K562 (cell line): ENCODE results near the gene FGFRL1.

ENCODE experiments used
- EZH2 ChIP-seq: IDR thresholded peaks from 2 replicates; pipeline ENCODE4 v1.6.1; 2012; ENCODE audit warnings: low read depth, mild to moderate bottlenecking, inconsistent platforms, low read length, borderline replicate concordance
- POLR2A ChIP-seq: fragments of 450-650 bp; conservative IDR thresholded peaks from 2 replicates; pipeline ENCODE4 v1.6.1; 2016
- RAD21 ChIP-seq, 2 experiments: fragments of 250-450 bp in 1 of 2; fragments of 450-650 bp in 1 of 2; sonication (Bioruptor Pico) in 1 of 2; formaldehyde crosslinking in 1 of 2; IDR thresholded peaks in 1 of 2; conservative IDR thresholded peaks in 1 of 2; 2 replicates each; pipeline versions ENCODE4 v1.4.0 to v1.8.0; 2020 to 2022; ENCODE audit warnings: mild to moderate bottlenecking in 2 of 2, moderate library complexity in 1 of 2
- SMARCC2 ChIP-seq: fragments of 450-650 bp; IDR thresholded peaks from 2 replicates; pipeline ENCODE4 v1.6.1; 2017; ENCODE audit warnings: antibody characterized with exemption, moderate library complexity, mild to moderate bottlenecking, low read depth
- TRIM25 ChIP-seq: fragments of 450-650 bp; IDR thresholded peaks from 2 replicates; pipeline ENCODE4 v1.7.0; 2016; ENCODE audit warnings: borderline replicate concordance
- ZNF133 ChIP-seq: fragments of 250-450 bp; sonication (Bioruptor Pico); IDR thresholded peaks from 2 replicates; pipeline ENCODE4 v1.4.0; 2020; ENCODE audit warnings: mild to moderate bottlenecking
- TF ChIP-seq, protein P1 (sequence below), 2 experiments: fragments of 450-650 bp; IDR thresholded peaks; 2 replicates each; pipeline ENCODE4 v1.6.1; 2016; ENCODE audit warnings: mild to moderate bottlenecking in 2 of 2, borderline replicate concordance in 1 of 2, low read depth in 1 of 2, moderate library complexity in 1 of 2

DNA sequence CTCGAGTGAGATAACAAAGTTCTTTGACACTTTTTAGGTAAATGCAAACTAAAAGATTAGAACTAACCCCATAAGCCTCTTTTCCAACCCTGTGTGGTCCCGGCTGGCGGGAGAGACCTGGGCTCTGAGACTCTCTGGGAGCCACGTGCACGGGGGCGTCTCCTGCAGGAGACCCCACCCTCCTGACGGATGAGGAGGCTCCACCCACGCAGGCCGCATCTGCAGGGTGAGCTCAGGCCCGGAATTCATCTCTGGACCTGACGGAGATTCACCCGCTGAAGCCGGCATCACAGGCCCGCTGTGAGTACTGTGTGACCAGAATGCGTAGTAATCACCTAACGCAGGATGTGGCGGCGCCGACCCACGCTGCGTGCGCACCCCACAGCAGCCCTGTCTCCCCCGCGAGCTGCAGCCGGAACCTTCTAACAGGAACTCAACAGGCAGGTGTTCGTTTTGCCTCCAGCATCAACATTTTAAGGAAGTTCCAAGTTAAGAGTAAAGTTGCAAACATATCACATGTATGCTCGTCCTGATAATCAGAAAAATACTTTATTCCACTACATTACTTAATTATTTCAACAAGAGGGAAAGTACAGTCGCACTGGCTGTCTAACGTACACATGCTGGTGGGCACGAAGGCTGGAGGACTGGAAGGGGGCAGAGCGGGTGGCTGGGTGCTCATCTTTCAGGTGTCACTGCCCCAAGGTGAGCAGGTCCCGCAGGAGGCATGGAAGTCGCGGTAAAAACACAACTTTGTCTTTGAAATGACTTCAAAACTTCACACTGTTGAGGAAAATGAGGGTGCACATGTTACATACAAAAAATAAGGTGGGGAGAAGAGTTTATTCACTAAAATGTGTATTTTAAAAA lies 44.5 kb downstream of the FGFRL1 start:
- TF ChIP-seq, protein P1, sequence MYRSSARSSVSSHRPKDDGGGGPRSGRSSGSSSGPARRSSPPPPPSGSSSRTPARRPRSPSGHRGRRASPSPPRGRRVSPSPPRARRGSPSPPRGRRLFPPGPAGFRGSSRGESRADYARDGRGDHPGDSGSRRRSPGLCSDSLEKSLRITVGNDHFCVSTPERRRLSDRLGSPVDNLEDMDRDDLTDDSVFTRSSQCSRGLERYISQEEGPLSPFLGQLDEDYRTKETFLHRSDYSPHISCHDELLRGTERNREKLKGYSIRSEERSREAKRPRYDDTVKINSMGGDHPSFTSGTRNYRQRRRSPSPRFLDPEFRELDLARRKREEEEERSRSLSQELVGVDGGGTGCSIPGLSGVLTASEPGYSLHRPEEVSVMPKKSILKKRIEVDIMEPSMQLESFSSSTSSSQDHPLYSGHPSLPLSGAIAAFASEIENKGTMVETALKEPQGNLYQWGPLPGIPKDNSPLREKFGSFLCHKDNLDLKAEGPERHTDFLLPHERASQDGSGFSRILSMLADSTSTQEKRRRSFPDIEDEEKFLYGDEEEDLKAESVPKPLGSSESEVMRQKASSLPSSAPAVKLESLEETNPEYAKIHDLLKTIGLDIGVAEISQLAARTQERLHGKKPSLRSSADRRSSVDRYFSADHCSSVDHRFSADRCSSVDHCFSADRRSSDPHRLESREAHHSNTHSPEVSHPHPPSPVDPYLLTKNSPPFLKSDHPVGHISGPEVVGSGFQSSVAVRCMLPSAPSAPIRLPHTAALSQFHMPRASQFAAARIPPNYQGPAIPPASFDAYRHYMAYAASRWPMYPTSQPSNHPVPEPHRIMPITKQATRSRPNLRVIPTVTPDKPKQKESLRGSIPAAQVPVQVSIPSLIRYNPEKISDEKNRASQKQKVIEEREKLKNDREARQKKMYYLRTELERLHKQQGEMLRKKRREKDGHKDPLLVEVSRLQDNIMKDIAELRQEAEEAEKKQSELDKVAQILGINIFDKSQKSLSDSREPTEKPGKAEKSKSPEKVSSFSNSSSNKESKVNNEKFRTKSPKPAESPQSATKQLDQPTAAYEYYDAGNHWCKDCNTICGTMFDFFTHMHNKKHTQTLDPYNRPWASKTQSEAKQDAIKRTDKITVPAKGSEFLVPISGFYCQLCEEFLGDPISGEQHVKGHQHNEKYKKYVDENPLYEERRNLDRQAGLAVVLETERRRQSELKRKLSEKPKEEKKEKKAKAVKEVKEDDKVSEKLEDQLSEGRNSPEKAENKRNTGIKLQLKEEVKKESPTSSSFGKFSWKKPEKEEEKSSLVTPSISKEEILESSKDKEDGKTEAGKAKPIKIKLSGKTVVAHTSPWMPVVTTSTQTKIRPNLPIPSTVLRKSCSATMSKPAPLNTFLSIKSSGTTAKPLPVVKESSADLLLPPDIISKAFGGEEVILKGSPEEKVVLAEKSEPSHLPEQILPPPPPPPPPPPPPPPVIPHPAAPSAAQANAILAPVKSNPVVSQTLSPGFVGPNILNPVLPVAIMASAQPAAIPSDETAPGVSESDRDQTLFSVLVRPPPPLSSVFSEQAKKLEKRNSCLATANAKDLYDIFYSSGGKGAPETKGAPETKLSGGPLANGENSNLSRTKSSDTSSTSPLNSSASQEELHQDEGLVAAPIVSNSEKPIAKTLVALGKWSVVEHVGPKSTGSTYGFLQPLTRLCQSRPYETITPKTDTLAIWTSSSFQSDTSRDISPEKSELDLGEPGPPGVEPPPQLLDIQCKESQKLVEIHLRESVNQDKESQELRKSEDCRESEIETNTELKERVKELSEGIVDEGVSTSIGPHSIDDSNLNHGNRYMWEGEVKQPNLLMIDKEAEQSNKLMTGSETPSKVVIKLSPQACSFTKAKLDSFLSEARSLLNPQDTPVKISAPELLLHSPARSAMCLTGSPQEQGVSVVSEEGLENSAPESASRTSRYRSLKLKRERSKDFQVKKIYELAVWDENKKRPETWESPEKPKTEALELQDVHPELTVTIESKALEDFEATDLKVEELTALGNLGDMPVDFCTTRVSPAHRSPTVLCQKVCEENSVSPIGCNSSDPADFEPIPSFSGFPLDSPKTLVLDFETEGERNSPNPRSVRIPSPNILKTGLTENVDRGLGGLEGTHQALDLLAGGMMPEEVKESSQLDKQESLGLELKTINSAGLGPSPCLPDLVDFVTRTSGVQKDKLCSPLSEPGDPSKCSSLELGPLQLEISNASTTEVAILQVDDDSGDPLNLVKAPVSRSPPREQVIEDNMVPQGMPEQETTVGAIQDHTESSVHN (IDR thresholded peaks at IDR 0.05; ENCODE audit: borderline replicate concordance in 1 of 2, low read depth in 1 of 2): no peak
- TF ChIP-seq EZH2 (no peak), POLR2A (no peak), ZNF133 (no peak), SMARCC2 (no peak), RAD21 (CRISPR knock-in tag; conservative IDR thresholded peaks at IDR 0.05 in 1 of 2, IDR thresholded peaks at IDR 0.05 in 1 of 2) (no peak), TRIM25 (no peak)
